H9 (cell line): ENCODE data around the gene DFFB. TPM values are rescaled to one million over a fixed set of nuclear protein-coding genes. Genes with fewer than 3 reads are reported as not detected.

Source experiments
- DNase-seq: peaks from one replicate; pipeline ENCODE4 v3.0.0-alpha.2; 2017
- H2AFZ ChIP-seq: one replicate; pipeline ENCODE4 v1.6.1; 2013; ENCODE audit warnings: mild to moderate bottlenecking, low read length, control low read depth, moderate library complexity
- H2AK5ac ChIP-seq: 2 replicates; pipeline ENCODE4 v1.6.1; 2013; ENCODE audit warnings: low read length, control low read depth, mixed read lengths; ENCODE audit not compliant: insufficient read length
- H2BK120ac ChIP-seq: one replicate; pipeline ENCODE4 v1.6.1; 2013; ENCODE audit warnings: low read depth, mild to moderate bottlenecking, low read length, control low read depth, inconsistent platforms; ENCODE audit not compliant: poor library complexity, severe bottlenecking
- H2BK12ac ChIP-seq: 2 replicates; pipeline ENCODE4 v1.6.1; 2013; ENCODE audit warnings: low read length, control low read depth, mixed read lengths, low read depth; ENCODE audit not compliant: insufficient read length
- H2BK15ac ChIP-seq: 2 replicates; pipeline ENCODE4 v1.6.1; 2013; ENCODE audit warnings: low read depth, low read length, control low read depth
- H2BK20ac ChIP-seq: one replicate; pipeline ENCODE4 v1.6.1; 2013; ENCODE audit warnings: low read depth, mild to moderate bottlenecking, low read length, control low read depth, inconsistent platforms; ENCODE audit not compliant: poor library complexity, severe bottlenecking
- H2BK5ac ChIP-seq: 2 replicates; pipeline ENCODE4 v1.6.1; 2013; ENCODE audit warnings: low read length, control low read depth, mixed read lengths; ENCODE audit not compliant: insufficient read length
- H3K14ac ChIP-seq: 2 replicates; pipeline ENCODE4 v1.6.1; 2013; ENCODE audit warnings: low read length, control low read depth; ENCODE audit not compliant: insufficient read depth
- H3K18ac ChIP-seq: 2 replicates; pipeline ENCODE4 v1.6.1; 2013; ENCODE audit warnings: low read depth, mild to moderate bottlenecking, mixed read lengths, low read length, control low read depth; ENCODE audit not compliant: insufficient read length
- H3K23ac ChIP-seq: 2 replicates; pipeline ENCODE4 v1.6.1; 2013; ENCODE audit warnings: low read length, control low read depth, mixed read lengths, low read depth; ENCODE audit not compliant: insufficient read length
- H3K23me2 ChIP-seq: 2 replicates; pipeline ENCODE4 v1.6.1; 2013; ENCODE audit warnings: low read depth, mild to moderate bottlenecking, mixed read lengths, low read length, control low read depth; ENCODE audit not compliant: insufficient read length, poor library complexity, severe bottlenecking
- H3K27ac ChIP-seq: 2 replicates; pipeline ENCODE4 v1.5.1; 2013; ENCODE audit warnings: low read length, control low read depth, mixed read lengths, low read depth; ENCODE audit not compliant: insufficient read length
- H3K27me3 ChIP-seq: 2 replicates; pipeline ENCODE4 v1.6.1; 2013; ENCODE audit warnings: low read length, control low read depth, inconsistent platforms; ENCODE audit not compliant: insufficient read depth
- H3K4ac ChIP-seq: 2 replicates; pipeline ENCODE4 v1.6.1; 2013; ENCODE audit warnings: low read depth, mild to moderate bottlenecking, control low read depth, inconsistent platforms, low read length, moderate library complexity
- H3K4me1 ChIP-seq: 2 replicates; pipeline ENCODE4 v1.6.1; 2013; ENCODE audit warnings: low read length, control low read depth, inconsistent platforms; ENCODE audit not compliant: insufficient read depth
- H3K4me2 ChIP-seq: 2 replicates; pipeline ENCODE4 v1.6.1; 2013; ENCODE audit warnings: low read length, control low read depth, mixed read lengths; ENCODE audit not compliant: insufficient read length, insufficient read depth
- H3K56ac ChIP-seq: 2 replicates; pipeline ENCODE4 v1.6.1; 2013; ENCODE audit warnings: low read depth, mild to moderate bottlenecking, mixed read lengths, low read length, control low read depth; ENCODE audit not compliant: insufficient read length
- H3K79me1 ChIP-seq: 2 replicates; pipeline ENCODE4 v1.6.1; 2013; ENCODE audit warnings: low read depth, mild to moderate bottlenecking, moderate library complexity, low read length, control low read depth, inconsistent platforms; ENCODE audit not compliant: insufficient read depth, poor library complexity, severe bottlenecking
- H3K79me2 ChIP-seq: 2 replicates; pipeline ENCODE4 v1.6.1; 2013; ENCODE audit warnings: low read length, control low read depth, inconsistent platforms; ENCODE audit not compliant: insufficient read depth
- H3K9ac ChIP-seq: 2 replicates; pipeline ENCODE4 v1.6.1; 2013; ENCODE audit warnings: low read length, control low read depth, mixed read lengths; ENCODE audit not compliant: insufficient read length; ENCODE audit errors: extremely low read depth
- H3K9me3 ChIP-seq: one replicate; pipeline ENCODE4 v1.6.1; 2013; ENCODE audit warnings: low read depth, low read length, inconsistent platforms; ENCODE audit not compliant: control insufficient read depth
- H3T11ph ChIP-seq: one replicate; pipeline ENCODE4 v1.6.1; 2013; ENCODE audit warnings: mild to moderate bottlenecking, low read length, control low read depth, inconsistent platforms
- H4K20me1 ChIP-seq: one replicate; pipeline ENCODE4 v1.6.1; 2013; ENCODE audit not compliant: control insufficient read depth, insufficient read length, insufficient read depth
- H4K5ac ChIP-seq: 2 replicates; pipeline ENCODE4 v1.6.1; 2013; ENCODE audit warnings: low read depth, mild to moderate bottlenecking, mixed read lengths, low read length, control low read depth; ENCODE audit not compliant: insufficient read length
- H4K8ac ChIP-seq: replicated peaks from 2 replicates; pipeline ENCODE4 v1.6.1; 2013; ENCODE audit warnings: low read length, control low read depth, mixed read lengths, low read depth; ENCODE audit not compliant: insufficient read length
- H4K91ac ChIP-seq: 2 replicates; pipeline ENCODE4 v1.6.1; 2013; ENCODE audit warnings: low read depth, mild to moderate bottlenecking, moderate library complexity, mixed read lengths, low read length, control low read depth; ENCODE audit not compliant: insufficient read length
- H3K27ac Mint-ChIP-seq, 3 experiments: 2 replicates in 2 of 3; 3 replicates in 1 of 3; pipeline ENCODE4 v1.8.0; 2020 to 2021; ENCODE audit warnings: mixed read lengths in 3 of 3, mild to moderate bottlenecking in 1 of 3, moderate library complexity in 1 of 3
- H3K27me3 Mint-ChIP-seq: 2 replicates; pipeline ENCODE4 v1.8.0; 2021; ENCODE audit warnings: low read depth, mild to moderate bottlenecking, moderate library complexity, mixed read lengths
- H3K36me3 Mint-ChIP-seq, 3 experiments: 2 replicates in 2 of 3; 3 replicates in 1 of 3; pipeline ENCODE4 v1.8.0; 2020 to 2021; ENCODE audit warnings: low read depth in 3 of 3, mixed read lengths in 3 of 3; ENCODE audit not compliant: insufficient read depth in 1 of 3
- H3K4me1 Mint-ChIP-seq, 2 experiments: 2 replicates each; pipeline ENCODE4 v1.8.0; 2020; ENCODE audit warnings: mixed read lengths in 2 of 2
- H3K4me3 Mint-ChIP-seq, 2 experiments: 2 replicates in 1 of 2; 3 replicates in 1 of 2; pipeline ENCODE4 v1.8.0; 2020 to 2021; ENCODE audit warnings: mild to moderate bottlenecking in 2 of 2, mixed read lengths in 2 of 2, moderate library complexity in 1 of 2
- H3K9me3 Mint-ChIP-seq, 2 experiments: 2 replicates in 1 of 2; 3 replicates in 1 of 2; pipeline ENCODE4 v1.8.0; 2020; ENCODE audit warnings: mild to moderate bottlenecking in 2 of 2, mixed read lengths in 2 of 2, moderate library complexity in 1 of 2
- CTCF ChIP-seq: fragments of 200-600 bp; sonication (generic); conservative IDR thresholded peaks from 3 replicates; pipeline ENCODE4 v1.8.0; 2021; ENCODE audit warnings: antibody characterized with exemption, mild to moderate bottlenecking
- WGBS: extraction: QIAGEN DNeasy Blood & Tissue Kit; methylation state at CpG from one replicate; pipeline ENCODE4 v1.1.7; 2013; ENCODE audit warnings: missing lambda C conversion rate, low lambda C conversion rate, mixed read lengths; ENCODE audit not compliant: insufficient read length; ENCODE audit errors: extremely low coverage; 5-methylcytosine and 5-hydroxymethylcytosine counted together
- total RNA-seq: library from RNA; stranded (reverse); gene quantifications from 2 replicates; pipeline ENCODE4 v1.2.1, GENCODE V29; 2021

DFFB gene
- total RNA-seq, 1 experiment from 2014 or later: 9.7 TPM

- Histone ChIP-seq H4K5ac (no peak overlapping the region), H2BK15ac (no peak overlapping the region), H2BK120ac (no peak overlapping the region), H3K14ac (no peak overlapping the region), H2AFZ (no peak overlapping the region), H2AK5ac (no peak overlapping the region), H2BK5ac (no peak overlapping the region), H3K23me2 (no peaks in the 10 kb centered on the region), H3K9me3 (no peaks in the 10 kb centered on the region), H3K4me2 (no peak overlapping the region), H3K79me2 (no peaks in the 10 kb centered on the region), H3T11ph (no peak overlapping the region), H3K27me3 (no peaks in the 10 kb centered on the region), H2BK20ac (no peak overlapping the region), H3K18ac (no peak overlapping the region), H3K79me1 (no peaks in the 10 kb centered on the region), H3K23ac (no peak overlapping the region), H4K20me1 (no peaks in the 10 kb centered on the region), H4K8ac (no peak overlapping the region), H2BK12ac (no peak overlapping the region), H3K4ac (no peak overlapping the region), H3K4me1 (no peaks in the 10 kb centered on the region), H4K91ac (no peak overlapping the region), H3K27ac (no peak overlapping the region), H3K9ac (no peak overlapping the region), H3K56ac (no peak overlapping the region)
- no CpG with 5 or more reads among the region's 7 CpGs for WGBS
- DNase-seq: no peak
- H3K27ac Mint-ChIP-seq: no peak overlapping the region; a peak in 1 of 7 replicates
- H3K36me3 Mint-ChIP-seq: peaks cover 14 to 28% (median 20%) of the 10 kb centered on the region in 3 experiments
- H3K9me3 Mint-ChIP-seq: peaks cover 6 to 8% of the 10 kb centered on the region in 2 experiments; a peak in 4 of 5 replicates
- no peaks in the 10 kb centered on the region for H3K27me3 Mint-ChIP-seq
- H3K4me1 Mint-ChIP-seq: peaks cover 2 to 6% of the 10 kb centered on the region in 2 experiments; a peak in 3 of 4 replicates
- TF ChIP-seq CTCF: no peak
- no peak overlapping the region for H3K4me3 Mint-ChIP-seq
Observed at GRCh38 chr1:3871451-3871805, 14.2 kb downstream of the DFFB start.
